ENCODE measurements around the gene ACP1. TPM values are rescaled to one million over a fixed set of nuclear protein-coding genes. Genes with fewer than 3 reads are reported as not detected.
A peak's percentile ranks its signal among the peaks of the same experiment; 100 is the strongest.

The ACP1 gene
- total and polyA plus RNA-seq, 2 of the 8 experiments (the other 6 are each of a cell fraction or from before 2014, with no cell fraction given) = 115 to 155 TPM

GRCh38 chr2:262117-262516 is 2.6 kb upstream of the ACP1 start:
- CTCF ChIA-PET (ENCODE audit: partially characterized antibody) = interaction anchor here (0.7 to 1.7 kb wide), 3 partner anchors 15 to 374 kb away, joined by 3 to 9 read pairs (median 3); no protein-coding TSS in a partner anchor
- Histone ChIP-seq H2BK15ac (ENCODE audit: low read length) (no peak overlapping the region), H2BK20ac (ENCODE audit: low read length) (no peak overlapping the region), H3K4me2 (ENCODE audit: insufficient read depth in 1 of 2, low read depth in 2 of 2, low read length in 2 of 2) (no peak overlapping the region), H2BK120ac (replicated peaks; ENCODE audit: low read depth, low read length) (no peak overlapping the region), H4K91ac (replicated peaks; ENCODE audit: insufficient read length, low read length) (no peak overlapping the region), H3K4ac (replicated peaks; ENCODE audit: insufficient read length, low read depth, low read length) (no peak overlapping the region), H3K27ac (ENCODE audit: low read depth, low read length) (no peak overlapping the region), H4K8ac (ENCODE audit: extremely low read depth, insufficient read depth, low read length) (no peak overlapping the region), H3K79me2 (ENCODE audit: control insufficient read depth in 1 of 2, insufficient read depth in 2 of 2, low read length in 2 of 2) (peaks cover 22 to 49% of the 10 kb centered on the region in 2 experiments), H3K36me3 (ENCODE audit: control insufficient read depth in 2 of 4, insufficient read depth in 4 of 4, low read length in 3 of 4) (peaks cover 0 to 18% (median 0%) of the 10 kb centered on the region in 4 experiments; a peak in 3 of 8 replicates), H3K79me1 (ENCODE audit: low read depth, low read length) (peaks cover 3% of the 10 kb centered on the region; the same call in 1 of the 2 replicates), H3K9me3 (ENCODE audit: insufficient read depth in 2 of 2, low read depth in 1 of 2, low read length in 1 of 2) (peaks cover 11 to 12% of the 10 kb centered on the region in 2 experiments), H2BK5ac (ENCODE audit: low read depth, low read length) (no peak overlapping the region), H2AFZ (ENCODE audit: low read length) (no peak overlapping the region), H4K5ac (ENCODE audit: insufficient read length, low read depth, low read length) (no peak overlapping the region), H3K23ac (ENCODE audit: insufficient read length) (no peak overlapping the region), H3K4me1 (replicated peaks in 1 of 4; ENCODE audit: control insufficient read depth in 3 of 4, insufficient read depth in 4 of 4, low read length in 3 of 4) (peaks cover 0 to 7% (median 4%) of the 10 kb centered on the region in 4 experiments; a peak in 4 of 7 replicates), H2AK5ac (ENCODE audit: low read depth, low read length) (no peak overlapping the region), H3K9ac (replicated peaks in 1 of 4; ENCODE audit: extremely low read depth in 1 of 4, low read depth in 3 of 4, low read length in 3 of 4) (no peak overlapping the region), H3K56ac (replicated peaks; ENCODE audit: insufficient read length, low read depth, low read length) (no peak overlapping the region), H2BK12ac (ENCODE audit: low read depth, low read length) (no peak overlapping the region), H3K14ac (ENCODE audit: insufficient read length) (no peak overlapping the region), H4K20me1 (replicated peaks in 1 of 2; ENCODE audit: control insufficient read depth in 1 of 2, insufficient read depth in 2 of 2, low read length in 2 of 2) (peaks cover 0 to 18% of the 10 kb centered on the region in 2 experiments), H3K4me3 (ENCODE audit: extremely low read depth in 1 of 4, insufficient read depth in 2 of 4, low read depth in 3 of 4, low read length in 4 of 4) (0 out of 8 replicates have a peak overlapping the region, but pooled peaks of 1 of the 4 experiments have one; percentile 71), H3K27me3 (replicated peaks in 1 of 4; ENCODE audit: control insufficient read depth in 3 of 4, extremely low read depth in 1 of 4, insufficient read depth in 3 of 4, low read length in 3 of 4) (peaks cover 0 to 9% (median 5%) of the 10 kb centered on the region in 4 experiments; a peak in 5 of 7 replicates), H3K23me2 (ENCODE audit: low read depth, low read length) (peaks cover 9% of the 10 kb centered on the region; the same call in 1 of the 2 replicates), H3K18ac (ENCODE audit: extremely low read depth, low read length) (no peak overlapping the region)
- POLR2A ChIA-PET (ENCODE audit: partially characterized antibody) = interaction anchor here (0.7 to 1.9 kb wide), 5 partner anchors 11 to 403 kb away, joined by 3 to 5 read pairs (median 3); no protein-coding TSS in a partner anchor
- no peak for TF ChIP-seq RNF2 (IDR thresholded peaks at IDR 0.05; ENCODE audit: borderline replicate concordance, low read depth, low read length, missing control alignments, poor library complexity, severe bottlenecking)
- TF ChIP-seq TAF1 (IDR thresholded peaks at IDR 0.05; ENCODE audit: low read depth, low read length) = no peak
- TF ChIP-seq, protein P1, sequence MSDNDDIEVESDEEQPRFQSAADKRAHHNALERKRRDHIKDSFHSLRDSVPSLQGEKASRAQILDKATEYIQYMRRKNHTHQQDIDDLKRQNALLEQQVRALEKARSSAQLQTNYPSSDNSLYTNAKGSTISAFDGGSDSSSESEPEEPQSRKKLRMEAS (IDR thresholded peaks at IDR 0.05) = no peak
- no peak for TF ChIP-seq EP300 (IDR thresholded peaks at IDR 0.05; ENCODE audit: borderline replicate concordance in 1 of 2, low read depth in 2 of 2, low read length in 2 of 2)
- 70% methylated on average over 3 of the region's 3 CpGs; no CpG with 5 or more reads in 1 of the 2 experiments for WGBS, 2 experiments (ENCODE audit: extremely low coverage in 1 of 2, insufficient coverage in 1 of 2, insufficient read length in 1 of 2, insufficient replicate concordance in 2 of 2, low coverage in 1 of 2, low lambda C conversion rate in 2 of 2, missing lambda C conversion rate in 1 of 2)
- FAIRE-seq (no peak), DNase-seq (ENCODE audit: low read depth in 1 of 2, low spot score in 2 of 2) (no peak)

All from H1 (cell line).